H9 (cell line): ENCODE measurements around the gene GPATCH3. TPM values are rescaled to one million over a fixed set of nuclear protein-coding genes. Genes with fewer than 3 reads are reported as not detected.

Experiments used
- DNase-seq: peaks from one replicate; pipeline ENCODE4 v3.0.0-alpha.2; 2017
- H2AFZ ChIP-seq: one replicate; pipeline ENCODE4 v1.6.1; 2013; ENCODE audit warnings: mild to moderate bottlenecking, low read length, control low read depth, moderate library complexity
- H2AK5ac ChIP-seq: 2 replicates; pipeline ENCODE4 v1.6.1; 2013; ENCODE audit warnings: low read length, control low read depth, mixed read lengths; ENCODE audit not compliant: insufficient read length
- H2BK120ac ChIP-seq: one replicate; pipeline ENCODE4 v1.6.1; 2013; ENCODE audit warnings: low read depth, mild to moderate bottlenecking, low read length, control low read depth, inconsistent platforms; ENCODE audit not compliant: poor library complexity, severe bottlenecking
- H2BK12ac ChIP-seq: 2 replicates; pipeline ENCODE4 v1.6.1; 2013; ENCODE audit warnings: low read length, control low read depth, mixed read lengths, low read depth; ENCODE audit not compliant: insufficient read length
- H2BK15ac ChIP-seq: 2 replicates; pipeline ENCODE4 v1.6.1; 2013; ENCODE audit warnings: low read depth, low read length, control low read depth
- H2BK20ac ChIP-seq: one replicate; pipeline ENCODE4 v1.6.1; 2013; ENCODE audit warnings: low read depth, mild to moderate bottlenecking, low read length, control low read depth, inconsistent platforms; ENCODE audit not compliant: poor library complexity, severe bottlenecking
- H2BK5ac ChIP-seq: 2 replicates; pipeline ENCODE4 v1.6.1; 2013; ENCODE audit warnings: low read length, control low read depth, mixed read lengths; ENCODE audit not compliant: insufficient read length
- H3K14ac ChIP-seq: 2 replicates; pipeline ENCODE4 v1.6.1; 2013; ENCODE audit warnings: low read length, control low read depth; ENCODE audit not compliant: insufficient read depth
- H3K18ac ChIP-seq: 2 replicates; pipeline ENCODE4 v1.6.1; 2013; ENCODE audit warnings: low read depth, mild to moderate bottlenecking, mixed read lengths, low read length, control low read depth; ENCODE audit not compliant: insufficient read length
- H3K23ac ChIP-seq: 2 replicates; pipeline ENCODE4 v1.6.1; 2013; ENCODE audit warnings: low read length, control low read depth, mixed read lengths, low read depth; ENCODE audit not compliant: insufficient read length
- H3K23me2 ChIP-seq: 2 replicates; pipeline ENCODE4 v1.6.1; 2013; ENCODE audit warnings: low read depth, mild to moderate bottlenecking, mixed read lengths, low read length, control low read depth; ENCODE audit not compliant: insufficient read length, poor library complexity, severe bottlenecking
- H3K27ac ChIP-seq: 2 replicates; pipeline ENCODE4 v1.5.1; 2013; ENCODE audit warnings: low read length, control low read depth, mixed read lengths, low read depth; ENCODE audit not compliant: insufficient read length
- H3K27me3 ChIP-seq: 2 replicates; pipeline ENCODE4 v1.6.1; 2013; ENCODE audit warnings: low read length, control low read depth, inconsistent platforms; ENCODE audit not compliant: insufficient read depth
- H3K4ac ChIP-seq: 2 replicates; pipeline ENCODE4 v1.6.1; 2013; ENCODE audit warnings: low read depth, mild to moderate bottlenecking, control low read depth, inconsistent platforms, low read length, moderate library complexity
- H3K4me1 ChIP-seq: 2 replicates; pipeline ENCODE4 v1.6.1; 2013; ENCODE audit warnings: low read length, control low read depth, inconsistent platforms; ENCODE audit not compliant: insufficient read depth
- H3K4me2 ChIP-seq: 2 replicates; pipeline ENCODE4 v1.6.1; 2013; ENCODE audit warnings: low read length, control low read depth, mixed read lengths; ENCODE audit not compliant: insufficient read length, insufficient read depth
- H3K56ac ChIP-seq: 2 replicates; pipeline ENCODE4 v1.6.1; 2013; ENCODE audit warnings: low read depth, mild to moderate bottlenecking, mixed read lengths, low read length, control low read depth; ENCODE audit not compliant: insufficient read length
- H3K79me1 ChIP-seq: 2 replicates; pipeline ENCODE4 v1.6.1; 2013; ENCODE audit warnings: low read depth, mild to moderate bottlenecking, moderate library complexity, low read length, control low read depth, inconsistent platforms; ENCODE audit not compliant: insufficient read depth, poor library complexity, severe bottlenecking
- H3K79me2 ChIP-seq: 2 replicates; pipeline ENCODE4 v1.6.1; 2013; ENCODE audit warnings: low read length, control low read depth, inconsistent platforms; ENCODE audit not compliant: insufficient read depth
- H3K9ac ChIP-seq: 2 replicates; pipeline ENCODE4 v1.6.1; 2013; ENCODE audit warnings: low read length, control low read depth, mixed read lengths; ENCODE audit not compliant: insufficient read length; ENCODE audit errors: extremely low read depth
- H3K9me3 ChIP-seq: one replicate; pipeline ENCODE4 v1.6.1; 2013; ENCODE audit warnings: low read depth, low read length, inconsistent platforms; ENCODE audit not compliant: control insufficient read depth
- H3T11ph ChIP-seq: one replicate; pipeline ENCODE4 v1.6.1; 2013; ENCODE audit warnings: mild to moderate bottlenecking, low read length, control low read depth, inconsistent platforms
- H4K20me1 ChIP-seq: one replicate; pipeline ENCODE4 v1.6.1; 2013; ENCODE audit not compliant: control insufficient read depth, insufficient read length, insufficient read depth
- H4K5ac ChIP-seq: 2 replicates; pipeline ENCODE4 v1.6.1; 2013; ENCODE audit warnings: low read depth, mild to moderate bottlenecking, mixed read lengths, low read length, control low read depth; ENCODE audit not compliant: insufficient read length
- H4K8ac ChIP-seq: replicated peaks from 2 replicates; pipeline ENCODE4 v1.6.1; 2013; ENCODE audit warnings: low read length, control low read depth, mixed read lengths, low read depth; ENCODE audit not compliant: insufficient read length
- H4K91ac ChIP-seq: 2 replicates; pipeline ENCODE4 v1.6.1; 2013; ENCODE audit warnings: low read depth, mild to moderate bottlenecking, moderate library complexity, mixed read lengths, low read length, control low read depth; ENCODE audit not compliant: insufficient read length
- H3K27ac Mint-ChIP-seq, 3 experiments: 2 replicates in 2 of 3; 3 replicates in 1 of 3; pipeline ENCODE4 v1.8.0; 2020 to 2021; ENCODE audit warnings: mixed read lengths in 3 of 3, mild to moderate bottlenecking in 1 of 3, moderate library complexity in 1 of 3
- H3K27me3 Mint-ChIP-seq: 2 replicates; pipeline ENCODE4 v1.8.0; 2021; ENCODE audit warnings: low read depth, mild to moderate bottlenecking, moderate library complexity, mixed read lengths
- H3K36me3 Mint-ChIP-seq, 3 experiments: 2 replicates in 2 of 3; 3 replicates in 1 of 3; pipeline ENCODE4 v1.8.0; 2020 to 2021; ENCODE audit warnings: low read depth in 3 of 3, mixed read lengths in 3 of 3; ENCODE audit not compliant: insufficient read depth in 1 of 3
- H3K4me1 Mint-ChIP-seq, 2 experiments: 2 replicates each; pipeline ENCODE4 v1.8.0; 2020; ENCODE audit warnings: mixed read lengths in 2 of 2
- H3K4me3 Mint-ChIP-seq, 2 experiments: 2 replicates in 1 of 2; 3 replicates in 1 of 2; pipeline ENCODE4 v1.8.0; 2020 to 2021; ENCODE audit warnings: mild to moderate bottlenecking in 2 of 2, mixed read lengths in 2 of 2, moderate library complexity in 1 of 2
- H3K9me3 Mint-ChIP-seq, 2 experiments: 2 replicates in 1 of 2; 3 replicates in 1 of 2; pipeline ENCODE4 v1.8.0; 2020; ENCODE audit warnings: mild to moderate bottlenecking in 2 of 2, mixed read lengths in 2 of 2, moderate library complexity in 1 of 2
- CTCF ChIP-seq: fragments of 200-600 bp; sonication (generic); conservative IDR thresholded peaks from 3 replicates; pipeline ENCODE4 v1.8.0; 2021; ENCODE audit warnings: antibody characterized with exemption, mild to moderate bottlenecking
- WGBS: extraction: QIAGEN DNeasy Blood & Tissue Kit; methylation state at CpG from one replicate; pipeline ENCODE4 v1.1.7; 2013; ENCODE audit warnings: missing lambda C conversion rate, low lambda C conversion rate, mixed read lengths; ENCODE audit not compliant: insufficient read length; ENCODE audit errors: extremely low coverage; 5-methylcytosine and 5-hydroxymethylcytosine counted together
- total RNA-seq: library from RNA; stranded (reverse); gene quantifications from 2 replicates; pipeline ENCODE4 v1.2.1, GENCODE V29; 2021

GPATCH3 gene
- total RNA-seq, 1 experiment from 2014 or later, result 19.4 TPM

- no peak overlapping the region for H3K9ac ChIP-seq
- Mint-ChIP-seq H3K4me3 (no peak overlapping the region), H3K9me3 (no peaks in the 10 kb centered on the region), H3K27ac (no peak overlapping the region), H3K4me1 (no peaks in the 10 kb centered on the region), H3K36me3 (no peaks in the 10 kb centered on the region), H3K27me3 (peaks cover 2% of the 10 kb centered on the region)
- no peak overlapping the region for H4K91ac ChIP-seq
- no peaks in the 10 kb centered on the region for H4K20me1 ChIP-seq
- DNase-seq, result no peak
- no peak overlapping the region for H3K4ac ChIP-seq
- no peaks in the 10 kb centered on the region for H3K9me3 ChIP-seq
- H2AFZ ChIP-seq, result no peak overlapping the region
- no peak overlapping the region for H3K27ac ChIP-seq
- no peaks in the 10 kb centered on the region for H3K79me2 ChIP-seq
- no CpG with 5 or more reads among the region's 3 CpGs for WGBS
- no peak overlapping the region for H2BK12ac ChIP-seq
- no peak overlapping the region for H4K5ac ChIP-seq
- H2BK20ac ChIP-seq, result no peak overlapping the region
- no peak for TF ChIP-seq CTCF
- H3T11ph ChIP-seq, result no peak overlapping the region
- no peaks in the 10 kb centered on the region for H3K79me1 ChIP-seq
- H2AK5ac ChIP-seq, result no peak overlapping the region
- no peaks in the 10 kb centered on the region for H3K23me2 ChIP-seq
- H4K8ac ChIP-seq, result no peak overlapping the region
- no peak overlapping the region for H2BK120ac ChIP-seq
- H3K18ac ChIP-seq, result no peak overlapping the region
- no peak overlapping the region for H3K23ac ChIP-seq
- H2BK15ac ChIP-seq, result no peak overlapping the region
- no peak overlapping the region for H3K4me2 ChIP-seq
- no peak overlapping the region for H3K56ac ChIP-seq
- H3K27me3 ChIP-seq, result no peaks in the 10 kb centered on the region
- no peak overlapping the region for H2BK5ac ChIP-seq
- H3K14ac ChIP-seq, result no peak overlapping the region
- no peaks in the 10 kb centered on the region for H3K4me1 ChIP-seq
Measured at GRCh38 chr1:26909951-26910342, 9.7 kb upstream of the GPATCH3 start.
